ENCODE data around the gene LMOD2.

LMOD2 gene

GRCh38 chr7:123673752-123674398 is 18.2 kb downstream of the LMOD2 start:
- DNase-seq, result no peak

GRCh38 chr7:123674399-123675180 is 18.9 kb downstream of the LMOD2 start:
- DNase-seq, result no peak

GRCh38 chr7:123675181-123675473 is 19.5 kb downstream of the LMOD2 start:
- no peak for DNase-seq

- no peak for DNase-seq
These were observed 21.5 kb downstream of the LMOD2 start for GRCh38 chr7:123677061-123677715.

- DNase-seq, result no peak
These were observed 23.9 kb downstream of the LMOD2 start for GRCh38 chr7:123679614-123680013.

GRCh38 chr7:123680580-123680979 is 24.9 kb downstream of the LMOD2 start:
- DNase-seq, result no peak

GRCh38 chr7:123681561-123681960 is 25.9 kb downstream of the LMOD2 start:
- no peak for DNase-seq

- DNase-seq, result no peak
These were observed 27.0 kb downstream of the LMOD2 start for GRCh38 chr7:123682690-123683089.

GRCh38 chr7:123687161-123687560 is 31.5 kb downstream of the LMOD2 start:
- DNase-seq, result no peak

GRCh38 chr7:123687727-123688126 is 32.1 kb downstream of the LMOD2 start:
- DNase-seq, result no peak

- DNase-seq, result no peak
These were observed 33.6 kb downstream of the LMOD2 start for GRCh38 chr7:123689250-123689649.

GRCh38 chr7:123690550-123690949 is 34.9 kb downstream of the LMOD2 start:
- no peak for DNase-seq

- DNase-seq, result no peak
These were observed 36.8 kb downstream of the LMOD2 start for GRCh38 chr7:123692471-123692877.

GRCh38 chr7:123695944-123696677 is 40.4 kb downstream of the LMOD2 start:
- DNase-seq, result no peak

GRCh38 chr7:123705211-123705901 is 49.7 kb downstream of the LMOD2 start:
- DNase-seq, result no peak

GRCh38 chr7:123709525-123709924 is 53.9 kb downstream of the LMOD2 start:
- no peak for DNase-seq

- no peak for DNase-seq
These were observed 55.0 kb downstream of the LMOD2 start for GRCh38 chr7:123710683-123711082.

- DNase-seq, result no peak
These were observed 56.2 kb downstream of the LMOD2 start for GRCh38 chr7:123711832-123712293.

- no peak for DNase-seq
These were observed 57.0 kb downstream of the LMOD2 start for GRCh38 chr7:123712619-123713018.

Data from activated CD4-positive, alpha-beta T cell treated with anti-CD3 and anti-CD28 coated beads for 1 hour (primary cell).